Epithelial cell of proximal tubule (primary cell): Measurements from ENCODE around the gene INS. TPM values are rescaled to one million over a fixed set of nuclear protein-coding genes. Genes with fewer than 3 reads are reported as not detected.
"Not testable (repeated sequence)": the region's sequence is repeated elsewhere in the genome, so short reads cannot be mapped to it uniquely, and the experiment has no call there.

Experiments used
- DNase-seq: peaks from one replicate; pipeline ENCODE4 v3.0.0-alpha.2; 2011; ENCODE audit warnings: low read depth
- H3K4me3 ChIP-seq: 2 replicates; pipeline ENCODE4 v1.5.1; 2011; ENCODE audit warnings: low read depth, mild to moderate bottlenecking, low read length
- total RNA-seq: library from RNA; depleted of rRNA; stranded (reverse); fragments of >200 nt; gene quantifications from 2 replicates; pipeline ENCODE4 v1.2.3, GENCODE V29; 2015
- TF ChIP-seq, protein P1 (sequence below): conservative IDR thresholded peaks from 2 replicates; pipeline ENCODE4 v1.5.1; 2012; ENCODE audit warnings: low read depth, mild to moderate bottlenecking, low read length

The INS gene
- total RNA-seq, 1 donor from 2014 or later = not detected

DNA sequence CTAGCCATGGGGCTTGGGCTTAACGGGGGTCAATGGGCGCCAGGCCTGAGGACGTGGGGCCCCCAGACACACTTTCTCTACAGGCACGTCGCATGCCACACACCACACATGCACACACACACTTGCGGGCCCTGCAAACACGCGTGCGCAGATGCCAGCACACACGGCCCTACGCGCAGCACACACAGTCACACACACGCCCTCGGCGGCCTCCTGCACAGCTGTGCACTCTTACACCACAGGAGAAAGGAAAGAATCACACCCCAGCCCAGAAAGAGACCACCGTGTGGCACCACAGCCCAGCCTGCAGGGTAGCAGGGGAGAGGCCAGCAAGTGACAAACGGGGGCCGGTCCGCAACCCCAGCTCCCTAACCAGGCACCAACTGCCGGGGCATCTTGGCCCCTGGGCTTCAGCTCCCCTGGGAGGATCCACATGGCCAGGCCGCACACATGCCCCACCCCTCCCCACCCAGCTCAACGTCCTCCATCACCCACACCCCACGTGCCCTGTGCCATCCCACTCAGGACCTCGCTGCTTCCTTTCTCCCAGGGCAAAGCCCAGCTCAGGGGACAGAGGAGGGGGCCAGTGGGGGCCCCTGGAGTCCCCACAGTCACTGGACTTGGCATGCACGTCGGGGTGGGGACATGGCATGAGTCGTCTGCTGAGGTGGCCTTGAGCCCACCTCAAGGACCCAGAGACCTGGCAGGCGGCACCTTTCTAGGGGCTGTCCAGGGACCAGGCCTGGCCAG lies 36.9 kb upstream of the INS start:
- no peak for DNase-seq
- TF ChIP-seq, protein P1, sequence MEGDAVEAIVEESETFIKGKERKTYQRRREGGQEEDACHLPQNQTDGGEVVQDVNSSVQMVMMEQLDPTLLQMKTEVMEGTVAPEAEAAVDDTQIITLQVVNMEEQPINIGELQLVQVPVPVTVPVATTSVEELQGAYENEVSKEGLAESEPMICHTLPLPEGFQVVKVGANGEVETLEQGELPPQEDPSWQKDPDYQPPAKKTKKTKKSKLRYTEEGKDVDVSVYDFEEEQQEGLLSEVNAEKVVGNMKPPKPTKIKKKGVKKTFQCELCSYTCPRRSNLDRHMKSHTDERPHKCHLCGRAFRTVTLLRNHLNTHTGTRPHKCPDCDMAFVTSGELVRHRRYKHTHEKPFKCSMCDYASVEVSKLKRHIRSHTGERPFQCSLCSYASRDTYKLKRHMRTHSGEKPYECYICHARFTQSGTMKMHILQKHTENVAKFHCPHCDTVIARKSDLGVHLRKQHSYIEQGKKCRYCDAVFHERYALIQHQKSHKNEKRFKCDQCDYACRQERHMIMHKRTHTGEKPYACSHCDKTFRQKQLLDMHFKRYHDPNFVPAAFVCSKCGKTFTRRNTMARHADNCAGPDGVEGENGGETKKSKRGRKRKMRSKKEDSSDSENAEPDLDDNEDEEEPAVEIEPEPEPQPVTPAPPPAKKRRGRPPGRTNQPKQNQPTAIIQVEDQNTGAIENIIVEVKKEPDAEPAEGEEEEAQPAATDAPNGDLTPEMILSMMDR = no peak

DNA sequence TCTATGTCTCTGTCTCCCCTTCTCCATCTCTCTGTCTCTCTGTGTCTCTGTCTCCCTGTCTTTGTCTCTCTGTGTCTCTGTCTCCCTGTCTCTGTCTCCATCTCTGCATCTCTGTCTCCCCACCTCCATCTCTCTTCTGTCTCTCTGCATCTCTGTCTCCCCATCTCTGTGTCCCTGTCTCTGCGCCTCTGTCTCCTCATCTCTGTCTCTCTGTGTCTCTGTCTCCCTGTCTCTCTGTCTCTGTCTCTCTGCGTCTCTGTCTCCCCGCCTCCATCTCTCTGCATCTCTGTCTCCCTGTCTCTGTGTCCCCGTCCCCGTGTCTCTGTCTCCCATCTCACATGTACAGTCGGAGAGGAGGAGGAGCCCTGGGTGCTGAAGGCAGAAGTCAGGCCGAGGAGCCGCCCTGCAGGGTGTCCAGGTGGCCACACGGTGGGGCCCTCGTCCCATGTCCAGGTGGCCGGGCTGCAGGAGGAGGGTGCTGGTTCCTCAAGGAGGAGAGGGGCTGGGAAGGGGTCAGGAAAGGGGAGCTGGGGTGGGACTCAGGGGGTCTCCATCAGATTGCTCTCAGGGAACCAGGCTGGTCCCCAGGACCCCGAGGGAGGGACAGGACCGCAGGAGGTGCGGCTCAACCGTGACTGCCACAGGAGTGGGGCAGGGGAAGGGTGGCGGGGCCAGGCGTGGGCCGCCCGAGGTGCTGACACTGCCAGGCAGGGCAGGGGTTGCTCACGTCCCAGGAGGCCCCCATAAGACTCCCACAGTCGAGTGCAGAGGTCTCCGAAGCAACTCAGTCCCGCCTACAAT lies 36.2 kb upstream of the INS start:
- no peak overlapping the region for H3K4me3 ChIP-seq
- TF ChIP-seq, protein P1 = peak; percentile 89
- no peak for DNase-seq

More for the DNA sequence above, 36.9 kb upstream of the INS start:
- no peak overlapping the region for H3K4me3 ChIP-seq

DNA sequence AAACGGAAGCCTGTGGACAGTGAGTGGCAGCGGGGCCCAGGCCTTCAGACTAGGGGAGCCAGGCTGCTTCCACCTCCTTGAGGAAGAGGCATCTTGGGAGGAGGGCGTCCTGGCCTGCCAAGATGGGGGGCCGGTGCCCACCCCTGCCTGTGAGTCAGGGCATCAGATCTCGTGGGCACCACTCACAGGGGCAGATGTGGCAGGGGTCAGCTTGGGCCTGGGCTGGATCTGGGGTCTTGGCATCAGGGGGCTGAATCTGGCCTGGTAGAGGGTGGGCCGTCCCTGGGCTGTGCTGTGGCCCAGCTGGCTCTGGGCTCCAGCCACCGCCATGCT lies 34.7 kb upstream of the INS start:
- TF ChIP-seq, protein P1 = no peak
- no peak overlapping the region for H3K4me3 ChIP-seq
- no peak for DNase-seq

DNA sequence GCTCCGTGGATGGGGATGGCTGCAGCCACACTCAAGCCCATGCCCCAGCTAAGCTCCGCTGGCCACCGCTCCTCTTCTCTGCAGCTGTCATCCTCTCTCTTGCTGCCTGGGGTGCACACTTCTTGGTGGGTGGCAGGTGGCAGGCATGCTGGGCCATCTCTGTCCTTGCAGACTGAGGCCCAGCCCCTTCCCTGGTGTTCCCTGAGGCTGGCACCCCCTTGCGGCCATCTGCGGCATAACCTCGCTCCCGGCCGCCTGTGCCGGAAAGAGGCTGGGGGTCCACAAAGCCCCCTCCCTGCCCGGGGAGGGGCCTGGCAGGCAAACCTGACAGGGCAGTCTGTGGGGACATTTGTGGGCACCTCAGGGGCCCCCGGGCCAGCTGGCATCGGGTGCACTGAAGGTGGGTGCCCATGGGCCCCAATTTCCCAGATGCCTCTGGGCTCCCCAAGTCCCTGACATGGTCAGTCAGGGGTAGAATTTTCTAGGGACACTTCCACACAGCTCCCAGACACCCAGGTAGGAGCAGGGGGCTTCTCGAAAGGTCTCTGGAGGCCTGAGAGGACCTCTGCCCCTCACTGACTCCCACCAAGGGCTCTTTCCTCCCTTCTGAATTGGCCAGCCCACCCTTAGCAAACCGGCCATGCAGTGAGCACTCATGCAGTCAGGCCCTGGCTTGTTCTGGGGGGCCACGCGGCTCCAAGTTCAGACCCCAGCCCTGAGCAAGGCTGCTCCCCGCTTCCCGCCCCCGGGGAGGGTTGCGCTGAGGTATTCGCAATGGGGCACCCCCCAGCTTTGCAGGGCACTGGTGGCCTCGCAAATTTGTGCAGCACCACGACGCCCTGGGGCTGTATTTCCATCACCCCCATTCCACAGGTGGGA lies 34.1 kb upstream of the INS start:
- no peak overlapping the region for H3K4me3 ChIP-seq
- TF ChIP-seq, protein P1 = peak; percentile 84
- no peak for DNase-seq

DNA sequence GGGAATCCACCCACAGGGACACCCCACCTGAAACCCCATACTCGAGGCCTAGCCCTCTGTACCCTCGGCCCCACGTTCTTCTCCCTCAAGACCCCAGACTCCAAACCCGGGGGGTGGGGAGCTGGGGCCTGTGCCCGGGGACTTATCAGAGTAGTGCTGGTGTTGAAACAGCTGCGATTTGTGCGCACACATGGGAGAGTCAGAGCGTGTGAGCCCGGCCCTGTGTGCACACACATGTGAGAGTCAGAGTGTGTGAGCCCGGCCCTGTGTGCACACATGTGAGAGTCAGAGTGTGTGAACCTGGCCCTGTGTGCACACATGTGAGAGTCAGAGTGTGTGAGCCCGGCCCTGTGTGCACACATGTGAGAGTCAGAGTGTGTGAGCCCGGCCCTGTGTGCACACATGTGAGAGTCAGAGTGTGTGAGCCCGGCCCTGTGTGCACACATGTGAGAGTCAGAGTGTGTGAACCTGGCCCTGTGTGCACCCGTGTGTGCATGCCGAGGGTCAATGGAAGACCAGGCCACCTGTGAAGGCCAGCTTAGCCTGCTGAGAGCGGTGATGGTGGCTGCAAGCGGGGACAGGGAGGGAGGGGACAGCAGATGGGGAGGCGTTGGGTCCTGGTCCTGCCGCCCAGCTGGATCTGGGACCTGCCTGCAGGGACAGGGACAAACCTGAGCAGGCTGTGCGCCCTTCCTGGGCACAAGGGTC lies 33.0 kb upstream of the INS start:
- not testable (repeated sequence) for DNase-seq, H3K4me3 ChIP-seq

DNA sequence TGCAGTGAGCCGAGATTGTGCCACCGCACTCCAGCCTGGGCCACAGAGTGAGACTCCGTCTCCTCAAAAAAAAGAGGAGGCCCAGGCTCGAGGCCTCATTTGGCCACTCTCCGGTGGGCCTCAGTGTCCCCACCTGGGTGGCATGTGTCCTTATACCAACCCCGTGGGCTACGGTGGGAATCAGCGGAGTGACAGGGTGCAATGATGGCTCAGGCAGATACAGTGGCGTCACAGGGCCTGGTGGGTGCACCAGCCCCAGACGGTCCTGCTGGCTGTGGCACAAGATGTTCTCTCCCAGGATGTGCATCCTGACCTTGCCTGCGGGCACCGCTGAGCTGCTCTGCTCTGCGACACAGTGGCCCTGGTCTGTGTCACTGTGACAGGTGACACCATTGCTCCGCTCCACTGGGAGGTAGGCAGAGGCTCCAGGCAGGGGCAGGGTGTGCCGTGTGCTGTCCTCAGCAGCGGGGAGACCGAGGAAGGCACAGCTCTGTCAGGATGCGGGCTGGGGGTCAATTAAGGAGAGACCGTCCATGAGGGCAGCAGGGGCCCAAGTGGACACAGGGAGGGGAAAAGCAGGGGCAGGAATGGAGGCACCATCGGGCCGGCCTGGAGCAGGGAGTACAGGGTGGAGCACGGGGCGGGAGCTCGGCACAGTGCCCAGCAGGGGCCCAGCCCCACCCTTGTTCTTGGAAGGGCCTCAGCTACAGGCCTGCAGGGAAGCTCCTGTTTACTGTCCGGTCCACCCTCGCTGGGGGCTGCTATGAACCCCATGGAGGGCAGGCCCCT lies 32.3 kb upstream of the INS start:
- TF ChIP-seq, protein P1 = no peak
- no peak overlapping the region for H3K4me3 ChIP-seq
- no peak for DNase-seq
